ENCODE measurements around the gene UQCR11.

Gene UQCR11

GRCh38 chr19:1560286-1560882 lies 44.9 kb downstream of the UQCR11 start:
- no peak overlapping the region for H3K4me2 ChIP-seq (ENCODE audit: low read depth, low read length)
- no peak overlapping the region for H3K27ac ChIP-seq (ENCODE audit: low read length)
- no peaks in the 10 kb centered on the region for H3K27me3 ChIP-seq (replicated peaks; ENCODE audit: insufficient read depth, low read length)
- no peak overlapping the region for H2AFZ ChIP-seq (ENCODE audit: low read length)
- no peaks in the 10 kb centered on the region for H4K20me1 ChIP-seq (ENCODE audit: insufficient read depth, low read length)
- H3K79me2 ChIP-seq (ENCODE audit: low read length), result peaks cover 11% of the 10 kb centered on the region; the same call in 1 of the 2 replicates
- H3F3A ChIP-seq (ENCODE audit: insufficient read depth, low read length), result no peaks in the 10 kb centered on the region
- H3K9me3 ChIP-seq (replicated peaks; ENCODE audit: insufficient read depth, low read length), result no peaks in the 10 kb centered on the region
- no peaks in the 10 kb centered on the region for H3K9me2 ChIP-seq (replicated peaks; ENCODE audit: insufficient read depth, low read length)
- TF ChIP-seq EZH2 (optimal IDR thresholded peaks at IDR 0.05; ENCODE audit: low read depth, low read length) (no peak), CTCF (IDR thresholded peaks at IDR 0.05; ENCODE audit: low read length) (no peak), EZH2phosphoT487 (IDR thresholded peaks at IDR 0.05; ENCODE audit: low read length) (no peak)
- H3K36me3 ChIP-seq (replicated peaks; ENCODE audit: insufficient read depth, low read length), result no peaks in the 10 kb centered on the region
- H3K4me3 ChIP-seq (ENCODE audit: low read length), result no peak overlapping the region
- H3K9ac ChIP-seq (ENCODE audit: low read length), result no peak overlapping the region
- H3K4me1 ChIP-seq (ENCODE audit: low read length), result no peaks in the 10 kb centered on the region
- no peak for DNase-seq

- Histone ChIP-seq H3K4me2 (ENCODE audit: low read depth, low read length) (no peak overlapping the region), H3K27me3 (replicated peaks; ENCODE audit: insufficient read depth, low read length) (no peaks in the 10 kb centered on the region), H3K9me3 (replicated peaks; ENCODE audit: insufficient read depth, low read length) (no peaks in the 10 kb centered on the region), H3K4me1 (ENCODE audit: low read length) (no peaks in the 10 kb centered on the region), H3K36me3 (replicated peaks; ENCODE audit: insufficient read depth, low read length) (no peaks in the 10 kb centered on the region), H3K4me3 (ENCODE audit: low read length) (no peak overlapping the region), H3K9me2 (replicated peaks; ENCODE audit: insufficient read depth, low read length) (no peaks in the 10 kb centered on the region), H3K79me2 (ENCODE audit: low read length) (peaks cover 9% of the 10 kb centered on the region; the same call in 1 of the 2 replicates), H4K20me1 (ENCODE audit: insufficient read depth, low read length) (no peaks in the 10 kb centered on the region), H3F3A (ENCODE audit: insufficient read depth, low read length) (no peaks in the 10 kb centered on the region), H3K9ac (ENCODE audit: low read length) (no peak overlapping the region), H2AFZ (ENCODE audit: low read length) (no peak overlapping the region), H3K27ac (ENCODE audit: low read length) (no peak overlapping the region)
- no peak for TF ChIP-seq EZH2phosphoT487 (IDR thresholded peaks at IDR 0.05; ENCODE audit: low read length)
- no peak for TF ChIP-seq CTCF (IDR thresholded peaks at IDR 0.05; ENCODE audit: low read length)
- TF ChIP-seq EZH2 (optimal IDR thresholded peaks at IDR 0.05; ENCODE audit: low read depth, low read length), result no peak
- DNase-seq, result no peak
Measured at GRCh38 chr19:1558552-1558951, 46.7 kb downstream of the UQCR11 start.

GRCh38 chr19:1556390-1557070 lies 48.7 kb downstream of the UQCR11 start:
- no peak for TF ChIP-seq EZH2 (optimal IDR thresholded peaks at IDR 0.05; ENCODE audit: low read depth, low read length)
- TF ChIP-seq CTCF (IDR thresholded peaks at IDR 0.05; ENCODE audit: low read length), result no peak
- no peak for TF ChIP-seq EZH2phosphoT487 (IDR thresholded peaks at IDR 0.05; ENCODE audit: low read length)
- DNase-seq, result no peak
- Histone ChIP-seq H3K27me3 (replicated peaks; ENCODE audit: insufficient read depth, low read length) (peaks cover 10% of the 10 kb centered on the region; the same call in 1 of the 2 replicates), H3F3A (ENCODE audit: insufficient read depth, low read length) (no peaks in the 10 kb centered on the region), H3K4me1 (ENCODE audit: low read length) (no peaks in the 10 kb centered on the region), H3K4me3 (ENCODE audit: low read length) (no peak overlapping the region), H3K9me3 (replicated peaks; ENCODE audit: insufficient read depth, low read length) (no peaks in the 10 kb centered on the region), H3K9me2 (replicated peaks; ENCODE audit: insufficient read depth, low read length) (no peaks in the 10 kb centered on the region), H3K4me2 (ENCODE audit: low read depth, low read length) (no peak overlapping the region), H3K27ac (ENCODE audit: low read length) (no peak overlapping the region), H2AFZ (ENCODE audit: low read length) (no peak overlapping the region), H3K9ac (ENCODE audit: low read length) (no peak overlapping the region), H3K36me3 (replicated peaks; ENCODE audit: insufficient read depth, low read length) (no peaks in the 10 kb centered on the region), H4K20me1 (ENCODE audit: insufficient read depth, low read length) (no peaks in the 10 kb centered on the region), H3K79me2 (ENCODE audit: low read length) (peaks cover 5% of the 10 kb centered on the region; the same call in 1 of the 2 replicates)

Data from MM.1S (cell line).